GM12878 (cell line): ENCODE results near the gene HERC4. TPM values are rescaled to one million over a fixed set of nuclear protein-coding genes. Genes with fewer than 3 reads are reported as not detected.

ENCODE experiments used
- ATAC-seq: fragments of 200-7000 bp; cut with Tn5 transposase; 3 replicates; pipeline ENCODE4 v1.9.1; 2020; ENCODE audit warnings: mild to moderate bottlenecking, moderate library complexity
- BruUV-seq: library from RNA; stranded (reverse); fragments of 400-500 nt; replicated peaks from 2 replicates; lab custom pipeline; 2021; lab: Mats Ljungman, UMichigan
- CTCF ChIA-PET: fragments of 300-600 bp; sonication (Branson Sonifier 250); formaldehyde crosslinking; extraction: SDS; loops from one replicate; lab custom pipeline; 2021; ENCODE audit warnings: inconsistent platforms; lab: Yijun Ruan, JAX
- POLR2A ChIA-PET: fragments of 350-600 bp; formaldehyde crosslinking; extraction: SDS; loops from one replicate; lab custom pipeline; 2021; ENCODE audit warnings: inconsistent platforms; lab: Charles Lee
- RAD21 ChIA-PET: fragments of 300-600 bp; sonication (Branson Sonifier 250); formaldehyde crosslinking; loops from one replicate; lab custom pipeline; 2023; ENCODE audit warnings: antibody characterized with exemption; ENCODE audit not compliant: unreplicated experiment; lab: Charles Lee
- SMC1A ChIA-PET: fragments of 300-600 bp; sonication (Branson Sonifier 250); formaldehyde crosslinking; loops from one replicate; lab custom pipeline; 2023; ENCODE audit not compliant: unreplicated experiment, uncharacterized antibody; lab: Charles Lee
- DNase-seq: peaks from one replicate; pipeline ENCODE4 v3.0.0-alpha.2; 2011; ENCODE audit warnings: low read depth, low spot score
- FAIRE-seq: peaks from 3 replicates; lab custom pipeline; 2011; peaks lifted over from hg19 to GRCh38; lab: Jason Lieb, UNC
- H2AFZ ChIP-seq: 2 replicates; pipeline ENCODE4 v1.6.0; 2011; ENCODE audit warnings: low read depth, low read length, control low read depth; ENCODE audit not compliant: control insufficient read depth
- H3K27ac ChIP-seq: 2 replicates; pipeline ENCODE4 v1.5.1; 2011; ENCODE audit warnings: control low read depth; ENCODE audit not compliant: control insufficient read depth, insufficient read depth
- H3K27me3 ChIP-seq, 2 experiments: replicated peaks in 1 of 2; 2 replicates each; pipeline versions ENCODE4 v1.6.0 to v1.6.1; 2011; ENCODE audit warnings: low read length in 1 of 2; ENCODE audit not compliant: control insufficient read depth in 2 of 2, insufficient read depth in 2 of 2
- H3K36me3 ChIP-seq, 2 experiments: 2 replicates each; pipeline ENCODE4 v1.5.1; 2011; ENCODE audit warnings: low read length in 1 of 2; ENCODE audit not compliant: control insufficient read depth in 2 of 2, insufficient read depth in 2 of 2
- H3K4me1 ChIP-seq: 2 replicates; pipeline ENCODE4 v1.6.1; 2011; ENCODE audit warnings: mild to moderate bottlenecking, low read length, moderate library complexity, mixed read lengths; ENCODE audit not compliant: control insufficient read depth, insufficient read depth
- H3K4me2 ChIP-seq: 2 replicates; pipeline ENCODE4 v1.6.0; 2011; ENCODE audit warnings: control low read depth; ENCODE audit not compliant: control insufficient read depth, insufficient read depth
- H3K4me3 ChIP-seq: fragments of 200-600 bp; sonication (generic); 2 replicates; pipeline ENCODE4 v1.5.1; 2016
- H3K79me2 ChIP-seq: 2 replicates; pipeline ENCODE4 v1.6.0; 2011; ENCODE audit warnings: low read length; ENCODE audit not compliant: control insufficient read depth, insufficient read depth
- H3K9ac ChIP-seq: 2 replicates; pipeline ENCODE4 v1.8.0; 2011; ENCODE audit warnings: low read length, control low read depth, mixed read lengths; ENCODE audit not compliant: control insufficient read depth, insufficient read depth
- H3K9me3 ChIP-seq: replicated peaks from 3 replicates; pipeline ENCODE4 v1.5.1; 2011; ENCODE audit warnings: mild to moderate bottlenecking, low read length; ENCODE audit not compliant: control insufficient read depth, insufficient read depth
- H4K20me1 ChIP-seq: 2 replicates; pipeline ENCODE4 v1.6.0; 2011; ENCODE audit not compliant: control insufficient read depth, insufficient read depth
- ATF7 ChIP-seq: fragments of 450-650 bp; IDR thresholded peaks from 2 replicates; pipeline ENCODE4 v1.6.1; 2016; ENCODE audit warnings: low read depth, mild to moderate bottlenecking
- BACH1 ChIP-seq: fragments of 450-650 bp; IDR thresholded peaks from 2 replicates; pipeline ENCODE4 v1.6.1; 2017; ENCODE audit warnings: mild to moderate bottlenecking, borderline replicate concordance
- EGR1 ChIP-seq, 2 experiments: IDR thresholded peaks; 1 replicate in 1 of 2; 2 replicates in 1 of 2; pipeline ENCODE4 v1.6.1; 2011 to 2012; ENCODE audit warnings: low read depth in 2 of 2, low read length in 2 of 2, borderline replicate concordance in 1 of 2, mild to moderate bottlenecking in 1 of 2, moderate library complexity in 1 of 2
- EP300 ChIP-seq, 2 experiments: fragments of 150-350 bp in 1 of 2; IDR thresholded peaks; 2 replicates each; pipeline ENCODE4 v1.6.1; 2011 to 2012; ENCODE audit warnings: low read depth in 2 of 2, low read length in 2 of 2, borderline replicate concordance in 1 of 2, improper control_type of control experiment in 1 of 2, inconsistent platforms in 1 of 2; ENCODE audit not compliant: control insufficient read depth in 1 of 2
- GATAD2B ChIP-seq: fragments of 450-650 bp; conservative IDR thresholded peaks from 2 replicates; pipeline ENCODE4 v1.6.1; 2017; ENCODE audit warnings: low read depth, mild to moderate bottlenecking, moderate library complexity
- IRF4 ChIP-seq: IDR thresholded peaks from 2 replicates; pipeline ENCODE4 v1.6.1; 2011; ENCODE audit warnings: low read depth, low read length
- LARP7 ChIP-seq: fragments of 450-650 bp; IDR thresholded peaks from 2 replicates; pipeline ENCODE4 v1.6.1; 2017; ENCODE audit warnings: mild to moderate bottlenecking
- MYC ChIP-seq: IDR thresholded peaks from 2 replicates; pipeline ENCODE4 v1.6.1; 2011; ENCODE audit warnings: mild to moderate bottlenecking, low read length, moderate library complexity, inconsistent platforms; ENCODE audit not compliant: insufficient read depth, insufficient replicate concordance, insufficient read length, severe bottlenecking
- PML ChIP-seq: IDR thresholded peaks from 2 replicates; pipeline ENCODE4 v1.6.1; 2012; ENCODE audit warnings: low read length, inconsistent platforms
- POLR2AphosphoS5 ChIP-seq: IDR thresholded peaks from 2 replicates; pipeline ENCODE4 v1.6.1; 2011; ENCODE audit warnings: mild to moderate bottlenecking, low read length, inconsistent platforms
- SIX5 ChIP-seq: IDR thresholded peaks from 2 replicates; pipeline ENCODE4 v1.6.1; 2011; ENCODE audit warnings: mild to moderate bottlenecking, low read depth, low read length, moderate library complexity; ENCODE audit not compliant: severe bottlenecking
- ZNF24 ChIP-seq: fragments of 450-650 bp; IDR thresholded peaks from 2 replicates; pipeline ENCODE4 v1.6.1; 2017; ENCODE audit warnings: antibody characterized with exemption, mild to moderate bottlenecking
- WGBS: methylation state at CpG from one replicate; pipeline ENCODE4 v1.1.6; 2016; ENCODE audit warnings: low lambda C conversion rate; ENCODE audit not compliant: insufficient replicate concordance, insufficient coverage; ENCODE audit errors: missing lambda C conversion rate; 5-methylcytosine and 5-hydroxymethylcytosine counted together
- in situ Hi-C: fragments of 300-500 bp; cut with MboI; formaldehyde crosslinking; loops from 9 replicates; pipeline ENCODE4 v1.14.3; 2018; ENCODE audit warnings: mixed read lengths
- intact Hi-C: fragments of 100-400 bp; cut with micrococcal nuclease; formaldehyde crosslinking; loops from one replicate; pipeline ENCODE4 v1.14.2; 2022; ENCODE audit not compliant: unreplicated experiment
- polyA plus RNA-seq, 11 experiments: library from polyadenylated mRNA; depleted of rRNA in 4 of 11; unstranded in 6 of 11; stranded (reverse) in 5 of 11; fragments of >200 nt; fragmentation: Nextera tagmentation in 4 of 11; fragmentation: Illumina TruSeq in 1 of 11; extraction: Ambion mirVana in 4 of 11; extraction: Trizol in 1 of 11; gene quantifications; 1 replicate in 1 of 11; 2 replicates in 10 of 11; pipeline versions ENCODE4 v1.2.1 to v1.2.3, GENCODE V29; 2011 to 2016; ENCODE audit warnings: inconsistent platforms in 2 of 11, missing spikeins in 2 of 11, low read depth in 1 of 11
- total RNA-seq, 4 experiments: library from RNA; depleted of rRNA in 3 of 4; stranded (reverse); fragments of >200 nt in 3 of 4; fragmentation: Illumina TruSeq in 1 of 4; extraction: Trizol in 1 of 4; gene quantifications; 2 replicates each; pipeline versions ENCODE4 v1.2.1 to v1.2.3, GENCODE V29; 2013 to 2021
- TF ChIP-seq, protein P1 (sequence below), 3 experiments: IDR thresholded peaks in 2 of 3; conservative IDR thresholded peaks in 1 of 3; 2 replicates each; pipeline ENCODE4 v1.5.1; 2011; ENCODE audit warnings: low read depth in 3 of 3, low read length in 3 of 3, mild to moderate bottlenecking in 3 of 3, control low read depth in 2 of 3, moderate library complexity in 2 of 3, inconsistent platforms in 1 of 3, mixed read lengths in 1 of 3; ENCODE audit not compliant: control insufficient read depth in 2 of 3, insufficient read depth in 1 of 3; ENCODE audit errors: extremely low read depth in 1 of 3
- TF ChIP-seq, protein P2 (sequence below): fragments of 450-650 bp; IDR thresholded peaks from 2 replicates; pipeline ENCODE4 v1.6.1; 2014; ENCODE audit warnings: mild to moderate bottlenecking
- TF ChIP-seq, protein P3 (sequence below): IDR thresholded peaks from 2 replicates; pipeline ENCODE4 v1.6.1; 2012; ENCODE audit warnings: mild to moderate bottlenecking, low read depth, low read length
- TF ChIP-seq, protein P4 (sequence below): IDR thresholded peaks from 2 replicates; pipeline ENCODE4 v1.6.1; 2011; ENCODE audit warnings: borderline replicate concordance, low read depth, mild to moderate bottlenecking, moderate library complexity, mixed read lengths, low read length; ENCODE audit not compliant: insufficient read depth; ENCODE audit errors: extremely low read length

The HERC4 gene
- total and polyA plus RNA-seq, 10 of the 15 experiments (the other 5 are each of a cell fraction or from before 2014, with no cell fraction given): 9.7 to 36.8 (median 23.4) TPM

DNA sequence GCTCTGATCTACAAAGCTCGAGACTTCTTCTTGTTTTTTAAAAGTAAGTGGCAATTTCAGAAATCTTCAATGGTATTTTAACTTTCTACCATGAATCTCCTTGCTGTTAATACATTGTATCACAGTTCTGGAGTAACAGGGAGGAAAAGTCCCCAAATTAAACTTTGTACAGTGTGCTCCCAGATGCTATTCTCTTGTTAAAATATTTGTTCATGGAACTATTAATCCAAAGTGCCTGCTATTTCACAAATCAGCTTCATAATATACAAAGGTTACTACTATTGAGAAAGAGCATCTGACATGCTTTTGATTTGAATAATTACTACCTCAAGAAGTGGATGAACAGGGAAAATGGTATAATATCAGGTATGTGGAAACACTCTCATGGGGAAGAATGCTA lies 154.0 kb downstream of the HERC4 start:
- in situ Hi-C loops: no loop called here
- H3K4me1 ChIP-seq: no peaks in the 10 kb centered on the region
- H3K36me3 ChIP-seq: peaks cover 2 to 6% of the 10 kb centered on the region in 2 experiments; a peak in 3 of 4 replicates
- no peaks in the 10 kb centered on the region for H3K79me2 ChIP-seq
- no peaks in the 10 kb centered on the region for H3K27me3 ChIP-seq
- POLR2A ChIA-PET: no interaction called here
- no peak overlapping the region for H3K4me3 ChIP-seq
- no peak overlapping the region for H3K4me2 ChIP-seq
- intact Hi-C loops: no loop called here
- RAD21 ChIA-PET: no interaction called here
- DNase-seq: no peak
- H3K9ac ChIP-seq: no peak overlapping the region
- CTCF ChIA-PET: no interaction called here
- no peaks in the 10 kb centered on the region for H4K20me1 ChIP-seq
- 91% methylated on average over 1 of the region's 1 CpG for WGBS
- BruUV-seq: no TSS peak
- no peak overlapping the region for H3K27ac ChIP-seq
- no peaks in the 10 kb centered on the region for H3K9me3 ChIP-seq
- no peak for FAIRE-seq
- ATAC-seq: no peak
- TF ChIP-seq, protein P1, sequence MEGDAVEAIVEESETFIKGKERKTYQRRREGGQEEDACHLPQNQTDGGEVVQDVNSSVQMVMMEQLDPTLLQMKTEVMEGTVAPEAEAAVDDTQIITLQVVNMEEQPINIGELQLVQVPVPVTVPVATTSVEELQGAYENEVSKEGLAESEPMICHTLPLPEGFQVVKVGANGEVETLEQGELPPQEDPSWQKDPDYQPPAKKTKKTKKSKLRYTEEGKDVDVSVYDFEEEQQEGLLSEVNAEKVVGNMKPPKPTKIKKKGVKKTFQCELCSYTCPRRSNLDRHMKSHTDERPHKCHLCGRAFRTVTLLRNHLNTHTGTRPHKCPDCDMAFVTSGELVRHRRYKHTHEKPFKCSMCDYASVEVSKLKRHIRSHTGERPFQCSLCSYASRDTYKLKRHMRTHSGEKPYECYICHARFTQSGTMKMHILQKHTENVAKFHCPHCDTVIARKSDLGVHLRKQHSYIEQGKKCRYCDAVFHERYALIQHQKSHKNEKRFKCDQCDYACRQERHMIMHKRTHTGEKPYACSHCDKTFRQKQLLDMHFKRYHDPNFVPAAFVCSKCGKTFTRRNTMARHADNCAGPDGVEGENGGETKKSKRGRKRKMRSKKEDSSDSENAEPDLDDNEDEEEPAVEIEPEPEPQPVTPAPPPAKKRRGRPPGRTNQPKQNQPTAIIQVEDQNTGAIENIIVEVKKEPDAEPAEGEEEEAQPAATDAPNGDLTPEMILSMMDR (IDR thresholded peaks at IDR 0.05 in 2 of 3, conservative IDR thresholded peaks at IDR 0.05 in 1 of 3; ENCODE audit: control insufficient read depth in 2 of 3, extremely low read depth in 1 of 3, insufficient read depth in 1 of 3, low read depth in 3 of 3, low read length in 3 of 3): no peak
- TF ChIP-seq LARP7 (no peak), ATF7 (no peak), PML (no peak), MYC (no peak), GATAD2B (no peak), ZNF24 (no peak), POLR2AphosphoS5 (no peak), BACH1 (no peak), IRF4 (no peak), SIX5 (no peak), EGR1 (IDR thresholded peaks at IDR 0.05; ENCODE audit: borderline replicate concordance in 1 of 2, low read depth in 2 of 2, low read length in 2 of 2) (no peak), EP300 (IDR thresholded peaks at IDR 0.05; ENCODE audit: borderline replicate concordance in 1 of 2, control insufficient read depth in 1 of 2, low read depth in 2 of 2, low read length in 2 of 2) (no peak)
- TF ChIP-seq, protein P2, sequence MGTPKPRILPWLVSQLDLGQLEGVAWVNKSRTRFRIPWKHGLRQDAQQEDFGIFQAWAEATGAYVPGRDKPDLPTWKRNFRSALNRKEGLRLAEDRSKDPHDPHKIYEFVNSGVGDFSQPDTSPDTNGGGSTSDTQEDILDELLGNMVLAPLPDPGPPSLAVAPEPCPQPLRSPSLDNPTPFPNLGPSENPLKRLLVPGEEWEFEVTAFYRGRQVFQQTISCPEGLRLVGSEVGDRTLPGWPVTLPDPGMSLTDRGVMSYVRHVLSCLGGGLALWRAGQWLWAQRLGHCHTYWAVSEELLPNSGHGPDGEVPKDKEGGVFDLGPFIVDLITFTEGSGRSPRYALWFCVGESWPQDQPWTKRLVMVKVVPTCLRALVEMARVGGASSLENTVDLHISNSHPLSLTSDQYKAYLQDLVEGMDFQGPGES: no peak
- TF ChIP-seq, protein P3, sequence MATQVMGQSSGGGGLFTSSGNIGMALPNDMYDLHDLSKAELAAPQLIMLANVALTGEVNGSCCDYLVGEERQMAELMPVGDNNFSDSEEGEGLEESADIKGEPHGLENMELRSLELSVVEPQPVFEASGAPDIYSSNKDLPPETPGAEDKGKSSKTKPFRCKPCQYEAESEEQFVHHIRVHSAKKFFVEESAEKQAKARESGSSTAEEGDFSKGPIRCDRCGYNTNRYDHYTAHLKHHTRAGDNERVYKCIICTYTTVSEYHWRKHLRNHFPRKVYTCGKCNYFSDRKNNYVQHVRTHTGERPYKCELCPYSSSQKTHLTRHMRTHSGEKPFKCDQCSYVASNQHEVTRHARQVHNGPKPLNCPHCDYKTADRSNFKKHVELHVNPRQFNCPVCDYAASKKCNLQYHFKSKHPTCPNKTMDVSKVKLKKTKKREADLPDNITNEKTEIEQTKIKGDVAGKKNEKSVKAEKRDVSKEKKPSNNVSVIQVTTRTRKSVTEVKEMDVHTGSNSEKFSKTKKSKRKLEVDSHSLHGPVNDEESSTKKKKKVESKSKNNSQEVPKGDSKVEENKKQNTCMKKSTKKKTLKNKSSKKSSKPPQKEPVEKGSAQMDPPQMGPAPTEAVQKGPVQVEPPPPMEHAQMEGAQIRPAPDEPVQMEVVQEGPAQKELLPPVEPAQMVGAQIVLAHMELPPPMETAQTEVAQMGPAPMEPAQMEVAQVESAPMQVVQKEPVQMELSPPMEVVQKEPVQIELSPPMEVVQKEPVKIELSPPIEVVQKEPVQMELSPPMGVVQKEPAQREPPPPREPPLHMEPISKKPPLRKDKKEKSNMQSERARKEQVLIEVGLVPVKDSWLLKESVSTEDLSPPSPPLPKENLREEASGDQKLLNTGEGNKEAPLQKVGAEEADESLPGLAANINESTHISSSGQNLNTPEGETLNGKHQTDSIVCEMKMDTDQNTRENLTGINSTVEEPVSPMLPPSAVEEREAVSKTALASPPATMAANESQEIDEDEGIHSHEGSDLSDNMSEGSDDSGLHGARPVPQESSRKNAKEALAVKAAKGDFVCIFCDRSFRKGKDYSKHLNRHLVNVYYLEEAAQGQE: no peak
- TF ChIP-seq, protein P4, sequence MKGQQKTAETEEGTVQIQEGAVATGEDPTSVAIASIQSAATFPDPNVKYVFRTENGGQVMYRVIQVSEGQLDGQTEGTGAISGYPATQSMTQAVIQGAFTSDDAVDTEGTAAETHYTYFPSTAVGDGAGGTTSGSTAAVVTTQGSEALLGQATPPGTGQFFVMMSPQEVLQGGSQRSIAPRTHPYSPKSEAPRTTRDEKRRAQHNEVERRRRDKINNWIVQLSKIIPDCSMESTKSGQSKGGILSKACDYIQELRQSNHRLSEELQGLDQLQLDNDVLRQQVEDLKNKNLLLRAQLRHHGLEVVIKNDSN: no peak
- no peak overlapping the region for H2AFZ ChIP-seq
- SMC1A ChIA-PET: interaction anchor here (0.6 to 2.7 kb wide), 4 partner anchors 10 to 292 kb away, joined by 3 to 6 read pairs (median 3); no protein-coding TSS in a partner anchor
